Coronary artery (tissue), 2 donors: ENCODE results near the gene PHF14.

Source experiments
- DNase-seq: peaks from one replicate; pipeline ENCODE4 v3.0.0-alpha.2; 2017; ENCODE audit warnings: low spot score
- H3K27ac ChIP-seq, 2 donors: fragments of 200-600 bp; sonication (generic); one replicate each; pipeline ENCODE4 v1.5.1; 2016 to 2019
- H3K4me3 ChIP-seq: fragments of 200-600 bp; sonication (generic); 2 replicates; pipeline ENCODE4 v1.5.1; 2016; ENCODE audit warnings: mild to moderate bottlenecking, moderate library complexity
- CTCF ChIP-seq: fragments of 200-600 bp; sonication (generic); IDR thresholded peaks from one replicate; pipeline ENCODE4 v1.5.1; 2019; ENCODE audit warnings: antibody characterized with exemption

PHF14 gene

GRCh38 chr7:11191081-11191480, 217.4 kb downstream of the PHF14 start:
- Histone ChIP-seq H3K27ac (no peak overlapping the region), H3K4me3 (no peak overlapping the region)
- TF ChIP-seq CTCF: no peak
- no peak for DNase-seq

- DNase-seq: no peak
- TF ChIP-seq CTCF: no peak
- Histone ChIP-seq H3K4me3 (no peak overlapping the region), H3K27ac (no peak overlapping the region)
Observed at GRCh38 chr7:11191574-11192220, 218.0 kb downstream of the PHF14 start.

GRCh38 chr7:11192506-11192905, 218.8 kb downstream of the PHF14 start:
- TF ChIP-seq CTCF: no peak
- Histone ChIP-seq H3K27ac (peak overlapping the region in 1 of 2 donors; percentile 52), H3K4me3 (peak overlapping the region; percentile 69)
- DNase-seq: no peak

GRCh38 chr7:11193131-11193867, 219.6 kb downstream of the PHF14 start:
- H3K27ac ChIP-seq: peak overlapping the region in 1 of 2 donors; percentile 52
- peak overlapping the region; percentile 69 for H3K4me3 ChIP-seq
- DNase-seq: no peak
- no peak for TF ChIP-seq CTCF

GRCh38 chr7:11193888-11194287, 220.2 kb downstream of the PHF14 start:
- no peak for DNase-seq
- H3K27ac ChIP-seq: no peak overlapping the region
- H3K4me3 ChIP-seq: peak overlapping the region; percentile 69
- TF ChIP-seq CTCF: no peak

GRCh38 chr7:11194492-11194891, 220.8 kb downstream of the PHF14 start:
- no peak for DNase-seq
- Histone ChIP-seq H3K27ac (no peak overlapping the region), H3K4me3 (no peak overlapping the region)
- TF ChIP-seq CTCF: no peak

- no peak for TF ChIP-seq CTCF
- DNase-seq: no peak
- no peak overlapping the region for H3K4me3 ChIP-seq
- no peak overlapping the region for H3K27ac ChIP-seq
Observed at GRCh38 chr7:11195502-11195901, 221.8 kb downstream of the PHF14 start.
